GM19240 (cell line): ENCODE measurements around the gene TCTN1.

Experiments
- DNase-seq: peaks from one replicate; pipeline ENCODE4 v3.0.0; 2011; ENCODE audit warnings: low spot score; ENCODE audit not compliant: insufficient read length

Gene TCTN1

GRCh38 chr12:110677982-110678381 lies 64.1 kb downstream of the TCTN1 start:
- DNase-seq = no peak

GRCh38 chr12:110679201-110679600 lies 65.3 kb downstream of the TCTN1 start:
- no peak for DNase-seq

GRCh38 chr12:110680032-110680431 lies 66.1 kb downstream of the TCTN1 start:
- DNase-seq = no peak

- DNase-seq = no peak
Observed at GRCh38 chr12:110683888-110684287, 70.0 kb downstream of the TCTN1 start.

- no peak for DNase-seq
Observed at GRCh38 chr12:110684312-110684836, 70.4 kb downstream of the TCTN1 start.

GRCh38 chr12:110686294-110686903 lies 72.5 kb downstream of the TCTN1 start:
- no peak for DNase-seq

GRCh38 chr12:110687396-110688169 lies 73.7 kb downstream of the TCTN1 start:
- DNase-seq = no peak

- DNase-seq = no peak
Observed at GRCh38 chr12:110688446-110689280, 74.7 kb downstream of the TCTN1 start, which contains the start of gene HVCN1. Gene HVCN1, minus strand, starts transcription at chr12:110689115. Its CDS starts 5,870 bp downstream, at chr12:110683245.

GRCh38 chr12:110689281-110690126 lies 75.6 kb downstream of the TCTN1 start:
- peak; percentile 31 for DNase-seq

- no peak for DNase-seq
Observed at GRCh38 chr12:110690127-110690430, 76.2 kb downstream of the TCTN1 start.

- DNase-seq = no peak
Observed at GRCh38 chr12:110693731-110694130, 79.8 kb downstream of the TCTN1 start.

GRCh38 chr12:110694330-110694901 lies 80.5 kb downstream of the TCTN1 start:
- no peak for DNase-seq

GRCh38 chr12:110696283-110696682 lies 82.4 kb downstream of the TCTN1 start:
- DNase-seq = no peak

- no peak for DNase-seq
Observed at GRCh38 chr12:110697236-110697635, 83.3 kb downstream of the TCTN1 start.

GRCh38 chr12:110698171-110698902 lies 84.4 kb downstream of the TCTN1 start:
- DNase-seq = peak; percentile 33
